HepG2 (cell line): ENCODE data around the gene C1GALT1. TPM values are rescaled to one million over a fixed set of nuclear protein-coding genes. Genes with fewer than 3 reads are reported as not detected.

Source experiments
- ATAC-seq: fragments of 200-7000 bp; cut with Tn5 transposase; 3 replicates; pipeline ENCODE4 v1.9.1; 2020; ENCODE audit warnings: mild to moderate bottlenecking, moderate library complexity
- BruUV-seq: library from RNA; stranded (reverse); fragments of 400-500 nt; replicated peaks from 2 replicates; lab custom pipeline; 2021; lab: Mats Ljungman, UMichigan
- CTCF ChIA-PET: fragments of 300-600 bp; formaldehyde crosslinking; extraction: SDS; loops from one replicate; lab custom pipeline; 2021; ENCODE audit warnings: low total read pairs, inconsistent platforms, low intra/inter-chr PET ratio; lab: Yijun Ruan, JAX
- POLR2A ChIA-PET: fragments of 350-600 bp; sonication (Branson Sonifier 250); formaldehyde crosslinking; loops from one replicate; lab custom pipeline; 2020; ENCODE audit warnings: antibody characterized with exemption, inconsistent platforms; lab: Yijun Ruan, JAX
- DNase-seq: peaks from one replicate; pipeline ENCODE4 v3.0.0-alpha.2; 2015; ENCODE audit warnings: low spot score
- FAIRE-seq: peaks from 3 replicates; lab custom pipeline; 2011; peaks lifted over from hg19 to GRCh38; lab: Jason Lieb, UNC
- H2AFZ ChIP-seq: one replicate; pipeline ENCODE4 v1.6.1; 2011; ENCODE audit warnings: low read length, inconsistent platforms
- H3K27ac ChIP-seq: fragments of 300-600 bp; 3 replicates; pipeline ENCODE4 v1.8.0; 2011; ENCODE audit warnings: mixed run types, mild to moderate bottlenecking, mixed read lengths, low read length, inconsistent platforms; ENCODE audit not compliant: insufficient read depth; ENCODE audit errors: extremely low read length
- H3K27me3 ChIP-seq, 2 experiments: fragments of 200-600 bp in 1 of 2; 2 replicates in 1 of 2; 3 replicates in 1 of 2; pipeline versions ENCODE4 v1.6.0 to v1.8.0; 2011; ENCODE audit warnings: low read length in 2 of 2, mild to moderate bottlenecking in 2 of 2, moderate library complexity in 2 of 2, inconsistent platforms in 1 of 2; ENCODE audit not compliant: insufficient read depth in 2 of 2, control insufficient read depth in 1 of 2
- H3K36me3 ChIP-seq, 2 experiments: fragments of 200-600 bp in 1 of 2; replicated peaks in 1 of 2; 2 replicates in 1 of 2; 3 replicates in 1 of 2; pipeline versions ENCODE4 v1.5.1 to v1.8.0; 2011; ENCODE audit warnings: low read length in 2 of 2, inconsistent platforms in 1 of 2; ENCODE audit not compliant: insufficient read depth in 2 of 2, control insufficient read depth in 1 of 2
- H3K4me1 ChIP-seq: 2 replicates; pipeline ENCODE4 v1.5.1; 2012; ENCODE audit warnings: low read length, inconsistent platforms; ENCODE audit not compliant: insufficient read depth
- H3K4me2 ChIP-seq: 2 replicates; pipeline ENCODE4 v1.6.0; 2011; ENCODE audit warnings: low read depth, low read length, inconsistent platforms
- H3K4me3 ChIP-seq, 3 experiments: fragments of 200-600 bp in 1 of 3; sonication (generic), shearing (Covaris generic) in 1 of 3; replicated peaks in 1 of 3; 2 replicates each; pipeline ENCODE4 v1.5.1; 2011 to 2016; ENCODE audit warnings: low read length in 3 of 3, inconsistent platforms in 2 of 3, low read depth in 2 of 3, mild to moderate bottlenecking in 2 of 3, control low read depth in 1 of 3, mixed read lengths in 1 of 3; ENCODE audit not compliant: insufficient read depth in 1 of 3
- H3K79me2 ChIP-seq: one replicate; pipeline ENCODE4 v1.6.1; 2011; ENCODE audit warnings: low read length, inconsistent platforms; ENCODE audit not compliant: insufficient read depth
- H3K9ac ChIP-seq: 2 replicates; pipeline ENCODE4 v1.6.0; 2011; ENCODE audit warnings: mild to moderate bottlenecking, low read depth, low read length, inconsistent platforms; ENCODE audit not compliant: insufficient read depth
- H3K9me3 ChIP-seq: 2 replicates; pipeline ENCODE4 v1.5.1; 2012; ENCODE audit warnings: mild to moderate bottlenecking, low read length
- H4K20me1 ChIP-seq: 2 replicates; pipeline ENCODE4 v1.6.0; 2011; ENCODE audit warnings: inconsistent platforms, mild to moderate bottlenecking, low read length, moderate library complexity; ENCODE audit not compliant: insufficient read depth
- CEBPB ChIP-seq: IDR thresholded peaks from 2 replicates; pipeline ENCODE4 v1.6.1; 2011; ENCODE audit warnings: low read depth, low read length, improper control_type of control experiment, borderline replicate concordance
- SOX13 ChIP-seq, 3 experiments: fragments of 450-650 bp in 1 of 3; sonication (generic) in 1 of 3; formaldehyde crosslinking in 1 of 3; IDR thresholded peaks in 2 of 3; conservative IDR thresholded peaks in 1 of 3; 2 replicates each; pipeline versions ENCODE4 v1.5.0 to v1.6.1; 2016 to 2020; ENCODE audit warnings: antibody characterized with exemption in 1 of 3, mild to moderate bottlenecking in 1 of 3, missing compliant biosample characterization in 1 of 3, missing genetic modification reagents in 1 of 3, moderate library complexity in 1 of 3
- TP53 ChIP-seq: sonication (generic); formaldehyde crosslinking; conservative IDR thresholded peaks from 2 replicates; pipeline ENCODE4 v1.4.0; 2020; ENCODE audit warnings: missing genetic modification reagents
- ZNF101 ChIP-seq: sonication (generic); formaldehyde crosslinking; IDR thresholded peaks from 2 replicates; pipeline ENCODE4 v1.4.0; 2020; ENCODE audit warnings: mild to moderate bottlenecking, low read depth, missing genetic modification reagents, borderline replicate concordance
- ZNF7 ChIP-seq: IDR thresholded peaks from 2 replicates; pipeline ENCODE4 v1.6.1; 2016; ENCODE audit warnings: missing biosample characterization, missing genetic modification reagents
- WGBS: methylation state at CpG from one replicate; pipeline ENCODE4 v1.1.6; 2017; ENCODE audit warnings: low lambda C conversion rate; 5-methylcytosine and 5-hydroxymethylcytosine counted together
- in situ Hi-C: cut with HindIII; loops from 2 replicates; pipeline ENCODE4 v1.10.0; 2017; ENCODE audit warnings: low pct_unique_long_range_greater_than_20kb; ENCODE audit not compliant: extremely low pct_ligation_motif_present
- intact Hi-C: fragments of 100-400 bp; cut with micrococcal nuclease; formaldehyde crosslinking; loops from one replicate; pipeline ENCODE4 v1.10.0; 2022; ENCODE audit not compliant: unreplicated experiment
- polyA plus RNA-seq, 8 experiments: library from polyadenylated mRNA; depleted of rRNA in 3 of 8; stranded (reverse) in 7 of 8; unstranded in 1 of 8; fragments of >200 nt; fragmentation: Illumina TruSeq in 4 of 8; extraction: Trizol in 4 of 8; gene quantifications; 2 replicates each; pipeline versions ENCODE4 v1.2.1 to v1.2.3, GENCODE V29; 2011 to 2016; ENCODE audit warnings: low read depth in 4 of 8, missing spikeins in 1 of 8, mixed read lengths in 1 of 8; ENCODE audit not compliant: insufficient read depth in 1 of 8
- total RNA-seq, 5 experiments: library from RNA; depleted of rRNA; stranded (reverse); fragments of >200 nt; fragmentation: Illumina TruSeq; extraction: Trizol; gene quantifications; 2 replicates each; pipeline ENCODE4 v1.2.3, GENCODE V29; 2016; ENCODE audit warnings: low read depth in 1 of 5
- TF ChIP-seq, protein P1 (sequence below): sonication (generic); formaldehyde crosslinking; IDR thresholded peaks from 2 replicates; pipeline ENCODE4 v1.5.0; 2020; ENCODE audit warnings: mild to moderate bottlenecking, missing genetic modification reagents, borderline replicate concordance

C1GALT1 gene
- total and polyA plus RNA-seq, 2 of the 13 experiments (the other 11 are each of a cell fraction or from before 2014, with no cell fraction given): 57.1 to 65.9 TPM

DNA sequence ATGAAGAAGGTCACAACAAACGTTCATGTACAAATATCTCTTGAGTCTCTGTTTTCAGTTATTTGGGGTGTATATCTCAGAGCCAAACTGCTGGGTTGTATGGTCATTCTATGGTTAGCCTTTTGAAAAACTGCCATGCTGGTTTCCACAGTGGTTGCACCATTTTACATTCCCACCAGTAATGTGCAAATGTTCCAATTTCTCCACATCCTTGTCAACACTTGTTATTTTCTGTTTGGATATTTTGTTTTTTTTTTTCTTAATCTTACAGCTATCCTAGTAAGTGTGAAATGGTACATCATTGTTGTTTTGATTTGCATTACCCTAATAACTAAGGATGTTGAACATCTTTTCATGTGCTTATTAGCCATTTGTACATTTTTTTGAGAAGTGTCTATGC is 13.0 kb upstream of the C1GALT1 start:
- Histone ChIP-seq H3K4me1 (peaks cover 39% of the 10 kb centered on the region), H3K36me3 (no peaks in the 10 kb centered on the region), H3K79me2 (peaks cover 72% of the 10 kb centered on the region), H3K4me2 (no peak overlapping the region), H3K9me3 (peaks cover 8% of the 10 kb centered on the region), H4K20me1 (no peaks in the 10 kb centered on the region; the same call in 1 of the 2 replicates), H2AFZ (no peak overlapping the region), H3K9ac (no peak overlapping the region), H3K27ac (no peak overlapping the region), H3K27me3 (no peaks in the 10 kb centered on the region; a peak in 1 of 5 replicates), H3K4me3 (no peak overlapping the region)
- CTCF ChIA-PET: no interaction called here
- no peak for DNase-seq
- ATAC-seq: no peak
- intact Hi-C loops: no loop called here
- 93% methylated on average over 1 of the region's 1 CpG for WGBS
- POLR2A ChIA-PET: no interaction called here
- TF ChIP-seq ZNF7 (CRISPR knock-in tag) (peak; percentile 92), SOX13 (IDR thresholded peaks at IDR 0.05) (no peak), SOX13 (CRISPR knock-in tag; conservative IDR thresholded peaks at IDR 0.05 in 1 of 2, IDR thresholded peaks at IDR 0.05 in 1 of 2) (no peak), TP53 (CRISPR knock-in tag) (no peak), ZNF101 (CRISPR knock-in tag) (no peak), CEBPB (no peak)
- TF ChIP-seq, protein P1, sequence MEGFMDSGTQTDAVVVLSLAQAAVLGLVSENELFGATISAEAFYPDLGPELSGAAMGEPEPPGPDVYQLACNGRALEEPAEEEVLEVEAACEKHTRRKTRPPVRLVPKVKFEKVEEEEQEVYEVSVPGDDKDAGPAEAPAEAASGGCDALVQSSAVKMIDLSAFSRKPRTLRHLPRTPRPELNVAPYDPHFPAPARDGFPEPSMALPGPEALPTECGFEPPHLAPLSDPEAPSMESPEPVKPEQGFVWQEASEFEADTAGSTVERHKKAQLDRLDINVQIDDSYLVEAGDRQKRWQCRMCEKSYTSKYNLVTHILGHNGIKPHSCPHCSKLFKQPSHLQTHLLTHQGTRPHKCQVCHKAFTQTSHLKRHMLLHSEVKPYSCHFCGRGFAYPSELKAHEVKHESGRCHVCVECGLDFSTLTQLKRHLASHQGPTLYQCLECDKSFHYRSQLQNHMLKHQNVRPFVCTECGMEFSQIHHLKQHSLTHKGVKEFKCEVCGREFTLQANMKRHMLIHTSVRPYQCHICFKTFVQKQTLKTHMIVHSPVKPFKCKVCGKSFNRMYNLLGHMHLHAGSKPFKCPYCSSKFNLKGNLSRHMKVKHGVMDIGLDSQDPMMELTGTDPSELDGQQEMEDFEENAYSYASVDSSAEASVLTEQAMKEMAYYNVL (CRISPR knock-in tag): no peak
- BruUV-seq: no TSS peak
- FAIRE-seq: no peak
- in situ Hi-C loops: no loop called here
